OCI-LY1 (cell line): Measurements from ENCODE around the gene PPP1R2.

Experiments used
- H2AFZ ChIP-seq: fragments of 200-600 bp; sonication (generic), shearing (Covaris generic); 2 replicates; pipeline ENCODE4 v1.6.0; 2014; ENCODE audit warnings: antibody characterized with exemption, mild to moderate bottlenecking, low read length
- H3F3A ChIP-seq: fragments of 200-600 bp; sonication (generic), shearing (Covaris generic); 2 replicates; pipeline ENCODE4 v1.6.0; 2014; ENCODE audit warnings: mild to moderate bottlenecking, antibody characterized with exemption, low read length, moderate library complexity; ENCODE audit not compliant: insufficient read depth
- H3K27ac ChIP-seq: fragments of 200-600 bp; sonication (generic); 2 replicates; pipeline ENCODE4 v1.5.1; 2014; ENCODE audit warnings: low read length, mixed run types, mild to moderate bottlenecking, low read depth; ENCODE audit not compliant: poor library complexity, severe bottlenecking
- H3K27me3 ChIP-seq: fragments of 200-600 bp; sonication (generic); 2 replicates; pipeline ENCODE4 v1.6.0; 2014; ENCODE audit warnings: antibody characterized with exemption, mild to moderate bottlenecking, low read length, moderate library complexity; ENCODE audit not compliant: insufficient read depth
- H3K36me3 ChIP-seq: fragments of 200-600 bp; sonication (generic); 2 replicates; pipeline ENCODE4 v1.6.1; 2014; ENCODE audit warnings: mild to moderate bottlenecking, antibody characterized with exemption, low read length, moderate library complexity, mixed read lengths; ENCODE audit not compliant: insufficient read depth
- H3K4me1 ChIP-seq: fragments of 200-600 bp; sonication (generic); 2 replicates; pipeline ENCODE4 v1.5.1; 2014; ENCODE audit warnings: mild to moderate bottlenecking, low read length, moderate library complexity; ENCODE audit not compliant: insufficient read depth, severe bottlenecking
- H3K4me2 ChIP-seq: fragments of 200-600 bp; sonication (generic), shearing (Covaris generic); 2 replicates; pipeline ENCODE4 v1.6.1; 2014; ENCODE audit warnings: low read length
- H3K4me3 ChIP-seq: fragments of 200-600 bp; sonication (generic); 2 replicates; pipeline ENCODE4 v1.5.1; 2014; ENCODE audit warnings: low read length, low read depth, mild to moderate bottlenecking, mixed read lengths; ENCODE audit not compliant: poor library complexity, severe bottlenecking
- H3K79me2 ChIP-seq: fragments of 200-600 bp; shearing (Covaris generic); 2 replicates; pipeline ENCODE4 v1.6.1; 2016; ENCODE audit warnings: mixed run types, low read length, mixed read lengths; ENCODE audit not compliant: insufficient read depth
- H3K9ac ChIP-seq: fragments of 200-600 bp; sonication (generic), shearing (Covaris generic); 2 replicates; pipeline ENCODE4 v1.6.1; 2014; ENCODE audit warnings: mild to moderate bottlenecking, low read length, mixed read lengths
- H3K9me2 ChIP-seq: fragments of 200-600 bp; sonication (generic), shearing (Covaris generic); 2 replicates; pipeline ENCODE4 v1.6.1; 2014; ENCODE audit warnings: low read depth, mild to moderate bottlenecking, low read length, mixed read lengths
- H3K9me3 ChIP-seq: fragments of 200-600 bp; shearing (Covaris generic); 2 replicates; pipeline ENCODE4 v1.6.1; 2014; ENCODE audit warnings: low read length, mixed read lengths
- H4K20me1 ChIP-seq: fragments of 200-600 bp; sonication (generic), shearing (Covaris generic); 2 replicates; pipeline ENCODE4 v1.6.0; 2016; ENCODE audit warnings: mild to moderate bottlenecking, low read length; ENCODE audit not compliant: insufficient read depth
- CTCF ChIP-seq: fragments of 200-600 bp; sonication (generic), shearing (Covaris generic); IDR thresholded peaks from 2 replicates; pipeline ENCODE4 v1.5.1; 2017; ENCODE audit warnings: mild to moderate bottlenecking, antibody characterized with exemption, low read length, moderate library complexity, mixed read lengths
- EZH2 ChIP-seq: fragments of 200-600 bp; sonication (generic), shearing (Covaris generic); IDR thresholded peaks from 2 replicates; pipeline ENCODE4 v1.8.0; 2017; ENCODE audit warnings: borderline replicate concordance, mixed run types, mild to moderate bottlenecking, antibody characterized with exemption, low read length, moderate library complexity, mixed read lengths

The PPP1R2 gene

DNA sequence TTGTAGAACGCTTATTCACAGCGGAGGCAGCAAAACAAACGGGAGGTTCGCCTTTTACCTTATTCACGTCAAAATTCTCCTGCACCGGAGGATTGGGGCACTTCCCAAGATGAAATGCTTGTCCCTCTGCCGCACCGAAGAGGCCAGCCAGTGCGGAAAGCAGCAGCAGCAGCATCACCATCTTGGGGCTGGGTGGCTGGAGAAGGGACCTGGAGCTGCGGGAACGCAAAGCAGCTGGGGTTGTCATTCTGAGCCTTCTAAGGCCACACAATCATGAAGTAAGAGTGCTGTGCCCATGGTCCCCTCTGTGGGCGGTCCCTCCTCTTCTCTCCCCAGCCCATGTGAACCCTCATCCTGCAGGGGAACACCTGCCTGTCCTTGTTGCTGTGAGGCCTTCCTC lies 36.2 kb upstream of the PPP1R2 start:
- Histone ChIP-seq H3K9ac (no peak overlapping the region), H3K27ac (no peak overlapping the region), H4K20me1 (no peaks in the 10 kb centered on the region), H3F3A (no peaks in the 10 kb centered on the region), H3K36me3 (no peaks in the 10 kb centered on the region), H3K4me1 (no peaks in the 10 kb centered on the region), H3K27me3 (no peaks in the 10 kb centered on the region), H3K4me3 (no peak overlapping the region), H3K79me2 (no peaks in the 10 kb centered on the region), H3K9me2 (no peaks in the 10 kb centered on the region), H3K9me3 (no peaks in the 10 kb centered on the region), H3K4me2 (no peak overlapping the region), H2AFZ (no peak overlapping the region)
- no peak for TF ChIP-seq CTCF

- H3K4me2 ChIP-seq = no peak overlapping the region
- TF ChIP-seq CTCF (no peak), EZH2 (no peak)
- no peak overlapping the region for H3K4me3 ChIP-seq
- no peaks in the 10 kb centered on the region for H4K20me1 ChIP-seq
- no peaks in the 10 kb centered on the region for H3K79me2 ChIP-seq
- no peak overlapping the region for H3K9ac ChIP-seq
- H3K27me3 ChIP-seq = no peaks in the 10 kb centered on the region
- no peaks in the 10 kb centered on the region for H3K4me1 ChIP-seq
- H3F3A ChIP-seq = no peaks in the 10 kb centered on the region
- H2AFZ ChIP-seq = no peak overlapping the region
- H3K9me3 ChIP-seq = no peaks in the 10 kb centered on the region
- no peak overlapping the region for H3K27ac ChIP-seq
- no peaks in the 10 kb centered on the region for H3K9me2 ChIP-seq
- H3K36me3 ChIP-seq = no peaks in the 10 kb centered on the region
Measured at GRCh38 chr3:195578565-195578964, 35.4 kb upstream of the PPP1R2 start.

- H3F3A ChIP-seq = no peaks in the 10 kb centered on the region
- no peak overlapping the region for H2AFZ ChIP-seq
- H4K20me1 ChIP-seq = no peaks in the 10 kb centered on the region
- no peaks in the 10 kb centered on the region for H3K36me3 ChIP-seq
- no peaks in the 10 kb centered on the region for H3K4me1 ChIP-seq
- H3K27ac ChIP-seq = no peak overlapping the region
- no peak overlapping the region for H3K4me3 ChIP-seq
- TF ChIP-seq EZH2 (no peak), CTCF (no peak)
- H3K9ac ChIP-seq = no peak overlapping the region
- no peaks in the 10 kb centered on the region for H3K9me2 ChIP-seq
- H3K79me2 ChIP-seq = no peaks in the 10 kb centered on the region
- H3K4me2 ChIP-seq = no peak overlapping the region
- H3K27me3 ChIP-seq = no peaks in the 10 kb centered on the region
- H3K9me3 ChIP-seq = no peaks in the 10 kb centered on the region
Measured at GRCh38 chr3:195577645-195578177, 34.6 kb upstream of the PPP1R2 start.
